Astrocyte (in vitro differentiated cells and primary cell): ENCODE data around the gene NUTM2F. TPM values are rescaled to one million over a fixed set of nuclear protein-coding genes. Genes with fewer than 3 reads are reported as not detected.
"Not testable (repeated sequence)": the region's sequence is repeated elsewhere in the genome, so short reads cannot be mapped to it uniquely, and the experiment has no call there.

Experiments used
- DNase-seq: peaks from one replicate; pipeline ENCODE4 v3.0.0-alpha.2; 2010; ENCODE audit warnings: low read depth
- FAIRE-seq: peaks from 2 replicates; lab custom pipeline; 2011; peaks lifted over from hg19 to GRCh38; lab: Jason Lieb, UNC
- H2AFZ ChIP-seq: 2 replicates; pipeline ENCODE4 v1.6.0; 2012; ENCODE audit warnings: low read depth, low read length, inconsistent platforms
- H3K27ac ChIP-seq: 2 replicates; pipeline ENCODE4 v1.5.1; 2011; ENCODE audit warnings: low read depth, low read length, inconsistent platforms
- H3K27me3 ChIP-seq: 2 replicates; pipeline ENCODE4 v1.6.0; 2011; ENCODE audit warnings: low read length, inconsistent platforms; ENCODE audit not compliant: insufficient read depth
- H3K36me3 ChIP-seq: 2 replicates; pipeline ENCODE4 v1.5.1; 2011; ENCODE audit warnings: low read length, inconsistent platforms; ENCODE audit not compliant: insufficient read depth
- H3K4me1 ChIP-seq: 2 replicates; pipeline ENCODE4 v1.5.1; 2011; ENCODE audit warnings: low read length, inconsistent platforms; ENCODE audit not compliant: insufficient read depth
- H3K4me2 ChIP-seq: 2 replicates; pipeline ENCODE4 v1.6.0; 2012; ENCODE audit warnings: low read length, inconsistent platforms
- H3K4me3 ChIP-seq: 2 replicates; pipeline ENCODE4 v1.5.1; 2011; ENCODE audit warnings: low read depth, mild to moderate bottlenecking, low read length, inconsistent platforms; ENCODE audit not compliant: insufficient read depth
- H3K79me2 ChIP-seq: 2 replicates; pipeline ENCODE4 v1.6.0; 2012; ENCODE audit warnings: mild to moderate bottlenecking, low read length, inconsistent platforms; ENCODE audit not compliant: insufficient read depth
- H3K9ac ChIP-seq: 2 replicates; pipeline ENCODE4 v1.6.0; 2012; ENCODE audit warnings: mild to moderate bottlenecking, low read length, inconsistent platforms
- H3K9me3 ChIP-seq: 2 replicates; pipeline ENCODE4 v1.5.1; 2012; ENCODE audit warnings: low read depth, mild to moderate bottlenecking, low read length, inconsistent platforms; ENCODE audit not compliant: insufficient read depth
- H4K20me1 ChIP-seq: 2 replicates; pipeline ENCODE4 v1.6.0; 2012; ENCODE audit warnings: low read length, inconsistent platforms; ENCODE audit not compliant: insufficient read depth
- H3K27ac Mint-ChIP-seq: one replicate; pipeline ENCODE4 v1.8.0; 2021; ENCODE audit warnings: mild to moderate bottlenecking, mixed read lengths; ENCODE audit not compliant: unreplicated experiment
- H3K27me3 Mint-ChIP-seq: one replicate; pipeline ENCODE4 v1.8.0; 2021; ENCODE audit warnings: low read depth, mixed read lengths; ENCODE audit not compliant: unreplicated experiment
- H3K36me3 Mint-ChIP-seq: one replicate; pipeline ENCODE4 v1.8.0; 2021; ENCODE audit warnings: low read depth, mixed read lengths; ENCODE audit not compliant: unreplicated experiment
- H3K4me1 Mint-ChIP-seq: one replicate; pipeline ENCODE4 v1.8.0; 2021; ENCODE audit warnings: low read depth, mixed read lengths; ENCODE audit not compliant: unreplicated experiment
- H3K4me3 Mint-ChIP-seq: one replicate; pipeline ENCODE4 v1.8.0; 2021; ENCODE audit warnings: mild to moderate bottlenecking, moderate library complexity, mixed read lengths; ENCODE audit not compliant: unreplicated experiment
- H3K9me3 Mint-ChIP-seq: one replicate; pipeline ENCODE4 v1.8.0; 2021; ENCODE audit warnings: mild to moderate bottlenecking, mixed read lengths; ENCODE audit not compliant: unreplicated experiment
- total RNA-seq: library from RNA; stranded (reverse); gene quantifications from 2 replicates; pipeline ENCODE4 v1.2.1, GENCODE V29; 2021

The NUTM2F gene
- total RNA-seq, 1 donor from 2014 or later: not detected

- H3K4me2 ChIP-seq, H3K4me3 ChIP-seq, H3K9me3 Mint-ChIP-seq, H3K27me3 Mint-ChIP-seq, H3K4me1 Mint-ChIP-seq, H3K9ac ChIP-seq, FAIRE-seq, H3K4me1 ChIP-seq, H3K27me3 ChIP-seq, H3K27ac ChIP-seq, H3K4me3 Mint-ChIP-seq, H2AFZ ChIP-seq, DNase-seq, H4K20me1 ChIP-seq, H3K79me2 ChIP-seq, H3K27ac Mint-ChIP-seq, H3K9me3 ChIP-seq, H3K36me3 ChIP-seq, H3K36me3 Mint-ChIP-seq: not testable (repeated sequence)
Observed at GRCh38 chr9:94322342-94322940, 6.0 kb downstream of the NUTM2F start.

DNA sequence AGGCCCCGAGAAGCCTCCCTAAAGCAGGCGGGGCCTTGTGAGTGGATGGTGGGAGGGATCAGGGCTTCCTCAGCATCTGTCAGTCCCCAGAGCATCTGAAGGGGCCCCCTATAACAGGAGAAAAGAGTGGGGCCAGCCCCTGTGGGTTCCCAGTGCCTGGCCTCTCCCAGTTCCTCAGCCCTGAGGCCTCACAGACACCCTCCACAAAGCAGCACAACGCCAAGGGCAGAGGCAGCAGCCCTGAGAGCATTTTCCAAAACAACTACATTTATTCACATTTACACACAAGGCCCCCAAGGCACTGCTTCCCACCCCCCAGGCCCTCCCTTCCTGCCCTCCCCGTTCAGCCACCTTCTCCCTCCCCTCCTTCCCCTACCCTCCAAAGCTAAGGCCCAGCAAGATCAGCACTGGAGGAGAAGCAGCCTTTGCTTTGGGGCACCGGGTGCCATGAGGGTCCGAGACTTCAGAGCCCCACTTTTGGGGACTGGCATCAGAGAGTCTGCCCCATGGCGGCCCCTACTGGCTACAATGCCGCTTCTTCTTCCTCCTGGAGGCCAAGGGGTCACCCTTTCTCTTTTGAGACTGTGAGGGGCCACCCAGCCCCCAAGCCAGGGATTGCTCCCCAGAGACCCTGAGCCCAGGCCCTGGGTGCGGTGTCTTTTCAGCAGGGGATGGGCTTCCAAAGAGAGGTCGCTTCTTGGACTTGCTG is 10.3 kb downstream of the NUTM2F start:
- not testable (repeated sequence) for DNase-seq, H3K27me3 Mint-ChIP-seq, H3K27me3 ChIP-seq, H3K4me1 Mint-ChIP-seq, H3K9ac ChIP-seq, H3K9me3 ChIP-seq, H2AFZ ChIP-seq, H3K27ac ChIP-seq, H3K4me1 ChIP-seq, H3K4me3 Mint-ChIP-seq, H3K27ac Mint-ChIP-seq, H3K79me2 ChIP-seq, H3K4me2 ChIP-seq, H3K9me3 Mint-ChIP-seq, H4K20me1 ChIP-seq, FAIRE-seq, H3K36me3 ChIP-seq, H3K4me3 ChIP-seq, H3K36me3 Mint-ChIP-seq

- not testable (repeated sequence) for H3K36me3 Mint-ChIP-seq, H3K4me1 ChIP-seq, H3K27me3 ChIP-seq, DNase-seq, H3K27ac Mint-ChIP-seq, H3K4me1 Mint-ChIP-seq, H4K20me1 ChIP-seq, H3K4me3 ChIP-seq, H3K4me2 ChIP-seq, H3K36me3 ChIP-seq, H3K79me2 ChIP-seq, FAIRE-seq, H2AFZ ChIP-seq, H3K27me3 Mint-ChIP-seq, H3K9me3 Mint-ChIP-seq, H3K9me3 ChIP-seq, H3K4me3 Mint-ChIP-seq, H3K9ac ChIP-seq, H3K27ac ChIP-seq
Observed at GRCh38 chr9:94316236-94316635, 12.2 kb downstream of the NUTM2F start.

DNA sequence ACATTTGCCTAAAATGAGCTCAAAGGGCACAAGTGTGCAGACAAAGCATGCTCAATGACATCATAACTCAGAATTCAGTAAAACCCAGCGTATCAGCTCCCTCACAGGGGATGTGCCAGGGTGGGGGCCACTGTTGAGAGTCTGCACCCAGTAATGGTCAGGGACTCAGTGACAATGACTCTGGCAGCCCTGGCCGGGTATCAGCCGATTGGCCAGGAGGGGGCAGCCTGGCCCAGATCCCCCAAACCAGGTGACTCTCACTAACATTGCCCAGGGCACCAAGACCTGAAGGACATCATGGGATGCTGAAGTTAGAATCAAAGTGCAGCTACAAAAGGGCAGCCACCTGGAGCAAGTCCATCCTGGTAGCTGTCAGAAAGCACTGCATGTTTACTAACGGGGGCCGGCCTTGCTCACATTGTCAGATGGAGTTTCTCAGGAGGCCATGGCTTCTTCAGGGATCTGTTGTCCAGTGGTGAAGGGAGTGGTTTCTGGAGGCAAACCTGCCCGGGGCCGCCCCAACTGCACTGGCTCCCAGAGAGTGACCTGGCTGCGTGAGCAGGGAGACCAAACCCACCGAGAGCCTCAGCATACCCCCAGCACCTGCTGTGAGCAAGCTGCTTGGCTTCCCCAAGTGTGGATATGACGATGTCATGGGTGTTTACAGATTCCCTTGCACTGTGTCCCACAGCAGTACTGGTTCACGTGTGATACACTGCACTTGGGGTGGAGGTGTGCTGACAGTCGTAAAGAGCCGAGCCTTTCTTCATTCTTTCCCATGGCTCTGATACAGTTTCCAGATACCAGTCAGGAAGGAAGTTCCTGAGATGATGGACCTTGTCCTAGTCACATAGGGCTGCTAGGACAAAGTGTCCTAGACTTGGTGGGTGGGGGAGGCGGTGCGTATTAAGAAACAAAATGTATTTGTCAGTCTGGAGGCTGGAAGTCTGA is 13.1 kb downstream of the NUTM2F start:
- not testable (repeated sequence) for FAIRE-seq

More for the DNA sequence above, 13.1 kb downstream of the NUTM2F start:
- not testable (repeated sequence) for H3K9me3 Mint-ChIP-seq, H4K20me1 ChIP-seq, H3K27me3 Mint-ChIP-seq, H3K27ac Mint-ChIP-seq, H3K4me2 ChIP-seq, H3K4me1 Mint-ChIP-seq, H2AFZ ChIP-seq, H3K9ac ChIP-seq, H3K36me3 ChIP-seq, H3K79me2 ChIP-seq, H3K4me3 ChIP-seq, H3K27ac ChIP-seq, DNase-seq, H3K9me3 ChIP-seq, H3K4me1 ChIP-seq, H3K27me3 ChIP-seq, H3K4me3 Mint-ChIP-seq, H3K36me3 Mint-ChIP-seq
